Cardiac septum (tissue), 1 donor: ENCODE data around the gene TNNT3. TPM values are rescaled to one million over a fixed set of nuclear protein-coding genes. Genes with fewer than 3 reads are reported as not detected.
A peak's percentile ranks its signal among the peaks of the same experiment; 100 is the strongest.

Source experiments
- DNase-seq: peaks from one replicate; pipeline ENCODE4 v3.0.0-alpha.2; 2020; ENCODE audit warnings: low spot score
- intact Hi-C: fragments of 100-400 bp; cut with DNase I; formaldehyde crosslinking; loops from one replicate; pipeline ENCODE4 v1.14.0; 2022
- total RNA-seq: library from RNA; stranded (reverse); fragmentation: NEBNext Ultra II Directional; extraction: Animal tissue kit (Norgen Biotek cat#: 25700); gene quantifications from one replicate; pipeline ENCODE4 v1.2.1, GENCODE V29; 2021
- donor health status: DM: no; HTN: no; CAD: no.

TNNT3 gene
- total RNA-seq, 1 donor from 2014 or later, result 41.5 TPM

- intact Hi-C loops, result no loop called here
- DNase-seq, result no peak
These were observed 9.5 kb downstream of the TNNT3 start for GRCh38 chr11:1928891-1929541.

DNA sequence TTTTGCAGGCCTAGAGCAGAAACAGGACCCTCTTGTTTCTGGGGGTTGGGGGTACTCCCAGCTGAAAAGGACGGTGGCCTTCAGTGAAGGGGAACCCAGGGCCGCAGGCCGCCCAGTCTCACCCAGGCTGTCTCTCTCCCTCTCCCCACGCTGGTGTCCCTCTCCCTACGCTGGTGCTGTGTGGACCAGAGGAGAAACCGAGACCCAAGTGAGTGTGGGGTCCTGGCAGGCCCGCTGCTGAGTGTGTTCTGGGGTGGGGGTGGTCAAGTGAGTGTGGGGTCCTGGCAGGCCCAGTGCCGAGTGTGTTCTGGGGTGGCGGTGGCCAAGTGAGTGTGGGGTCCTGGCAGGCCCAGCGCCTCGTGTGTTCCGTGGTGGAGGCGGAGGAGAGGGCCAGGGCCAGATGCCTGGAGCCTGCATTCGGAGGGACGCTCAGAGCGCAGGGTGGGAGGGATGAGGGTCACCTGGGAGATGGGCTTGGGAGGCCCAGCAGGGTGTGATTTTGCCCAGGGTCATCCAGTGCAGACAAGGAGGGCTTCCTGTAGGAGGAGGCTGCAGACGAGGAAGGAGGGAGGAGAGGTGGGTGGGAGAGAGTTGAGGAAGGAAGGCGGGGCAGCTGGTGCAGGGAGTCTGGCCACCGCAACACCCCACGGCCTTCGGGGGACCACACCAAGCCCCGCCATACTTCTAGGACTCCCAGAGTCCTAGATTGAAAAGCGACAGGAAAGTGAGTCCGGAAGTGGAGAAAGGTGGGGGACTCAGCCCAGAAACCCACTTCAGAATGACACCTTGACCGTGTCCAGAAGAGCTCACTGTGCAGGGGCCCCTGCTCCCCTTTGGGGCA is 10.3 kb downstream of the TNNT3 start:
- peak; percentile 59 for DNase-seq

GRCh38 chr11:1930462-1930830 is 10.9 kb downstream of the TNNT3 start:
- intact Hi-C loops, result no loop called here
- no peak for DNase-seq

More for the DNA sequence above, 10.3 kb downstream of the TNNT3 start:
- intact Hi-C loops, result no loop called here

- DNase-seq, result peak; percentile 73
- intact Hi-C loops, result loop anchor here (2.0 kb wide), 1 partner anchor 19 kb away; no protein-coding TSS in a partner anchor
These were observed 12.0 kb downstream of the TNNT3 start for GRCh38 chr11:1931341-1932104.

DNA sequence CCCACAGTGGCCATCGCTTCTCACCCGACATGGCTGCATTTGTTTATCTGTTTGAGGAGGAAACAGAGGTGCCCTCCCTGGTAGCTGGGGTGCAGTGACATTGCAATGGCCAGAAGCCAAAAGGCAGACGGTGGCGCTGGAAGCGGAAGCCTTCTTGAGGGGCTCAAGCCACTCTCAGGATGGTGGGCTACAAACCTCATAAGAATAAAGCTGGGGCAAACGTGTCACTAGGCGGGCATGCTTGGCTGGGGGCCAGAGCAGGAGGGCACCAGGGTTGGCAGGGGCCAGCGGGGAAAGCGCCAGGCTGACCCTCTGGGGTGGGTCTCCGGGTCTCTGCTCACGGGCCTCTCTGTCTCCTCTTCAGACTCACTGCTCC is 12.6 kb downstream of the TNNT3 start:
- intact Hi-C loops, result loop anchor here (2.0 kb wide), 1 partner anchor 19 kb away; no protein-coding TSS in a partner anchor
- DNase-seq, result no peak

GRCh38 chr11:1932681-1933080 is 13.2 kb downstream of the TNNT3 start:
- intact Hi-C loops, result loop anchor here (2.0 kb wide), 1 partner anchor 20 kb away; no protein-coding TSS in a partner anchor
- DNase-seq, result no peak

GRCh38 chr11:1933416-1934334 is 14.2 kb downstream of the TNNT3 start:
- DNase-seq, result no peak
- intact Hi-C loops, result loop anchor here (2.0 kb wide), 1 partner anchor 21 kb away; no protein-coding TSS in a partner anchor

GRCh38 chr11:1934335-1935155 is 15.0 kb downstream of the TNNT3 start:
- peak; percentile 71 for DNase-seq
- intact Hi-C loops, result no loop called here

DNA sequence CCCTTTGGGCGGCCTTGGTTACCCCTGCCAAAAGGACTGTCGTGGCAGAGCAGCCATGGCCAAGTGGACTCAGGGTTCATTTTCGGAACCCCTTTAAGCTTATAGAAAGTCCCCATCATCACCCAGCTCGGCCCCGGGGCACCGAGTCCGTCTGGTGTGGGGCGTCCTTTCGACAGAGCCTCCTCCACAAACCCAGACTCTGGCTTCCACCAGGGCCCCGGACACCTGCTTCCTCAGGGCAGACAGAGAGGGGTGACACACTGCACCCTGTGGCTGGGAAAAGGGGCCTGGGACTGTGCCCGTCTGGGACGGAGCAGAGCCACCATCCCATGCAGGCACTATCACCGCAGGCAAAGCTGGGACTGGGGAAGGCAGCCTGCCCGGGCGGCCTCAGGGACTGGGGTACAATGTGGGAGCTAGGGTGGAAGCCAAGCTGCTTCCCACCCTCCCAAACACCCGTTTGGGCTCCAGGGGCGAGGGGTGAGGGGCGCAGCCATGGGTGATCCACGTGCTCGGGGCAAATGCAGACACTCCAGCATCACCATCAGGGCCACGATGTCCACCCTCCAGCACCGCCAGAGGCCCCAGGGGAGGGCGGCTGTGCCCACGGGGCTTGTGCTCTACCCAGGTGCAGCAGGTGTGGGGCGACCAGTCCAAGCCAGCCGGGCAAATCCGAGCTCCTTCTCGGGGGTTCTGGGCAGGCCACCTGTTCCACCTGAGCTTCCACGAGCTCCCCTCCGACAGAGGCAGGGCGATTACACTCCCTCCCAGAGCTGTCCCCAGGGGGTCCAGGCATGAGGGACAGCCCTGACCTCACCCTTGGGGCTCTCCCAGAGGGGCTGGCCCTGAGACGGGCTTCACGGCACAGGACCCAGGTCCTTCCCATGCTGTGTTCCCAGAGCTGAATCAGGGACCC is 15.9 kb downstream of the TNNT3 start:
- peak; percentile 72 for DNase-seq
- intact Hi-C loops, result no loop called here

- DNase-seq, result peak; percentile 72
- intact Hi-C loops, result no loop called here
These were observed 16.7 kb downstream of the TNNT3 start for GRCh38 chr11:1936072-1936780.

GRCh38 chr11:1936781-1937615 is 17.5 kb downstream of the TNNT3 start:
- DNase-seq, result peak; percentile 66
- intact Hi-C loops, result no loop called here

DNA sequence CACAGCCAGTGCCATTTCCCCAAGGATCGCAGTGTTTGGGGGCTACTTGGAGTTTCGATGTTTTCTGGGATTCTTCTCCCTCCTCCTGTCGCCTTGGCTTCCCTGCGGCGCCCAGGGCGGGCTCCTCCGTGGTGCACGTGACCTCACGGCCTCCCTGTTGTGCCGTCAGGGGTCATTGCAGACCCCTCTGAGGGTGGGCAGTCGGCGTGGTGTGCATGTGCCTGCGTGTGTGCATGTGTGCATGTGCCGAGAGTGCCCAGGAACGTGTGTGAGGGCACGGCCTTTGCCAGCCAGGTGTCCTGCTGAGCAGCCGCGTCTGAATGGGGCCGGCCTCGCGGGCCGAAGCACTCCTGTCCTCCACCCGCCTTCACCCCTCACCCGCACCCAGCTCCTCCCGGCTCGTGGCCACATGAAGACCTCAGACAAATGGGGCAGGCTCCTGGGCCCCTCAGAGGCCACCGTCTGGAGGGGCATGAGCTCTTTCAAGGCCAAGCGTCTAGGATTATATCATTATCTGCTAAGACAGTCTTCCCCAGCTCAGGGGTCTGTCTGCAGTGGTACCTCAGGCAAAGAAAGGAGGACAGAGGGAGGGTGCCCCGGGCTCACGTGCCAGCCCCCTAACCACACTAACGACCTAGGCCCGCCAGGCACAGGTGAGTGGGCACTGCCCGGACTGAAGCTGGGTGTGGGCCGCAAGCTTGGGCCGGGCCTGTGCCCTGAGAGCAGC is 18.3 kb downstream of the TNNT3 start:
- intact Hi-C loops, result no loop called here
- peak; percentile 46 for DNase-seq

DNA sequence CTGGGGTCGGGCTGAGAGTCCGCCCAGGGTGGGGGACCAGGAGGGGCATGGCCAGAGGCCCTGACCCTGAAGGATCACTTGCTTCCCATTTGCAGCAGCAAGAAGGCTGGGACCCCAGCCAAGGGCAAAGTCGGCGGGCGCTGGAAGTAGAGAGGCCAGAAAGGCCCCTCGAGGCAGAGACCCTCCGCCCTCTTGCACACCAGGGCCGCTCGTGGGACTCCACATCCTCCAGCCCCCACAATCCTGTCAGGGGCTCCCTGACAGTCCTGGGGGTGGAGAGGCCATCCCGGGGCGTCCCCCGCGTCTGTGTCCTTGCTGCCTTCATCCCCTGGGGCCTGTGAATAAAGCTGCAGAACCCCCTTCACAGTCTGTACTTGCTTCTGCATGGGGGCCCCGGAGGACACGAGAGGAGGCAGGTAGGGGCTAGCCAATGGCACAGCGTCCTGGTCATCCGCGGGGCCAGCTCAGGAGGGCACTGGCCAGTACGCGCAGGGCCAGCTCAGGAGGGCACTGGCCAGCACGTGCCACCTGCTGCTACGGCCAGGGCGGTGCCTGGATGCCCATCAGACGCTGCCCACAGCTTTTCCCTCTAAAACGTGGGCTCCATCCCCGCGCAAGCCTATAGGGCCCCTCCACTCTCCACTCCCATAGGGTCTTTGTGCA is 19.0 kb downstream of the TNNT3 start:
- DNase-seq, result peak; percentile 64
- intact Hi-C loops, result no loop called here

GRCh38 chr11:1939006-1939625 is 19.6 kb downstream of the TNNT3 start:
- intact Hi-C loops, result no loop called here
- DNase-seq, result peak; percentile 55
